Measurements from ENCODE around the gene MZT2B. TPM values are rescaled to one million over a fixed set of nuclear protein-coding genes. Genes with fewer than 3 reads are reported as not detected.
"Not testable (repeated sequence)": the region's sequence is repeated elsewhere in the genome, so short reads cannot be mapped to it uniquely, and the experiment has no call there.

MZT2B gene
- polyA plus RNA-seq, 1 of the 3 experiments (the other 2 are of a cell fraction), result 222 TPM

DNA sequence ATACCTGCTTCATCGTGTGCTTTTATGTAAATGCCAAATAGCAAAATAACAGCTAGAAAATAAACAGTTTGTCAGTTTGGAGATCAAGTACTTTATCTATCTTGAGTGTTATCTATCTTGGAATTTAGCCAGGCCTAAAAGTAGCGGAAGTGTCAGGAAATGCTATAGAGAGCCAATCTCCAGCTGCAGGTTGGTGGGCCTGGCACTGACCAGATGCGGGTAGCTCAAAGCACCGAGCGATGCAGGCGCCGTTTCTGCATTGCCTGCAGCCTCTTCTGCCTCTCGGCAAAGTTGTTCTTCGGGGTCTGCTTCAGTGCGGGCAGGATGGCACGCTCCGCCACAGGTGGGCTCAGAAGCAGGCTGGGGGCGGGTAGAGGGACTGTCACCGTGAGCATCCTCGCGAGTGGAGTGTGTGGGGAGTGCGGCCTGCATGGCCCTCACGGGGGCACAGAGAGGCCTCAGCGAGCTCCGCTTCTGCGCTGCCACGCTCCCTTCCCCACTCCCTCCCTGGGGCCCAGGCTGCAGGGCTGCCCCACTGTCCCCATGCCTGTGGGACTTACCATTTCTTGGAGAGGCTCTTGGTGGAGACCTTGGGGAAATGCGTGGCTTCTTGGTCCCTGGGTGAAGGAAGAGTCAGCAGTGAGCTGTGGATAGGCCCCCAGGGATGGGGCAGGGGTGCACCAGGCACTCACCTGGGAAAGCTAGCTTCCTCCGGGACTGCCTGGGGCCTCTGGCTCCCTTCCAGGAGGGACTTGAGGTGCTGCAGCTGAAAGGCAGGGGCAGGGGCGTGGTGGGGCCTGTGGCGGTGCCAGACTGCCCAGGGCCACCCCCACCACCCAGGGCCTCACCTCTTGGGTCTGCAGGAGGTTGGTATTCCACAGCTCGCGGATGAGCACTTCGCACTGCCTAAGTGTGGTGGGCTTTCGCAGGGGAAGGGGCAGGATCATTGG lies 42.5 kb upstream of the MZT2B start:
- H3K79me2 ChIP-seq (ENCODE audit: insufficient read depth); POLR2A ChIA-PET; H2AFZ ChIP-seq (ENCODE audit: low read depth); H3K36me3 ChIP-seq (replicated peaks in 1 of 2; ENCODE audit: control insufficient read depth in 1 of 2, insufficient read depth in 2 of 2, low read length in 1 of 2); H3K9ac ChIP-seq; H3K9me2 ChIP-seq; H4K20me1 ChIP-seq (ENCODE audit: insufficient read depth); H3K9me3 ChIP-seq; H3K27me3 ChIP-seq (ENCODE audit: insufficient read depth); H3K4me3 ChIP-seq (ENCODE audit: low read depth in 2 of 2, low read length in 1 of 2); H3F3A ChIP-seq (replicated peaks; ENCODE audit: insufficient read depth); H3K4me2 ChIP-seq: not testable (repeated sequence)
- CTCF ChIA-PET, result interaction anchor here (0.9 to 1.0 kb wide), 2 partner anchors 42 to 192 kb away, joined by 3 read pairs; partner anchors contain the start of genes MZT2B and SMPD4
- peak; percentile 66 for DNase-seq
- H3K27ac ChIP-seq (ENCODE audit: low read depth in 2 of 2, low read length in 1 of 2), result peak overlapping the region in 1 of 2 experiments; percentile 87; a peak in 2 of 4 replicates
- 75% methylated on average over 19 of the region's 30 CpGs for WGBS (ENCODE audit: low lambda C conversion rate)
- peaks cover 0 to 37% of the 10 kb centered on the region in 2 experiments; a peak in 1 of 4 replicates for H3K4me1 ChIP-seq (ENCODE audit: control insufficient read depth in 1 of 2, insufficient read depth in 2 of 2, low read depth in 1 of 2, low read length in 1 of 2)

GRCh38 chr2:130140516-130140915 lies 41.5 kb upstream of the MZT2B start:
- H3K79me2 ChIP-seq (ENCODE audit: insufficient read depth); H4K20me1 ChIP-seq (ENCODE audit: insufficient read depth); H3K9me2 ChIP-seq; H3K9ac ChIP-seq; H3K9me3 ChIP-seq; H3K4me2 ChIP-seq; H3F3A ChIP-seq (replicated peaks; ENCODE audit: insufficient read depth); H3K36me3 ChIP-seq (replicated peaks in 1 of 2; ENCODE audit: control insufficient read depth in 1 of 2, insufficient read depth in 2 of 2, low read length in 1 of 2); H3K4me3 ChIP-seq (ENCODE audit: low read depth in 2 of 2, low read length in 1 of 2); H2AFZ ChIP-seq (ENCODE audit: low read depth); CTCF ChIA-PET; H3K27me3 ChIP-seq (ENCODE audit: insufficient read depth); H3K27ac ChIP-seq (ENCODE audit: low read depth in 2 of 2, low read length in 1 of 2); POLR2A ChIA-PET; DNase-seq: not testable (repeated sequence)
- peaks cover 0 to 36% of the 10 kb centered on the region in 2 experiments; a peak in 1 of 4 replicates for H3K4me1 ChIP-seq (ENCODE audit: control insufficient read depth in 1 of 2, insufficient read depth in 2 of 2, low read depth in 1 of 2, low read length in 1 of 2)
- no CpG with 5 or more reads among the region's 7 CpGs for WGBS (ENCODE audit: low lambda C conversion rate)

GRCh38 chr2:130141002-130141401 lies 41.1 kb upstream of the MZT2B start:
- CTCF ChIA-PET; H3F3A ChIP-seq (replicated peaks; ENCODE audit: insufficient read depth); H3K79me2 ChIP-seq (ENCODE audit: insufficient read depth); POLR2A ChIA-PET; DNase-seq; H2AFZ ChIP-seq (ENCODE audit: low read depth); H3K27ac ChIP-seq (ENCODE audit: low read depth in 2 of 2, low read length in 1 of 2); H3K27me3 ChIP-seq (ENCODE audit: insufficient read depth); H3K36me3 ChIP-seq (replicated peaks in 1 of 2; ENCODE audit: control insufficient read depth in 1 of 2, insufficient read depth in 2 of 2, low read length in 1 of 2); H4K20me1 ChIP-seq (ENCODE audit: insufficient read depth); H3K4me3 ChIP-seq (ENCODE audit: low read depth in 2 of 2, low read length in 1 of 2); H3K9me3 ChIP-seq; H3K4me2 ChIP-seq; H3K9me2 ChIP-seq; H3K9ac ChIP-seq: not testable (repeated sequence)
- 100% methylated on average over 3 of the region's 6 CpGs for WGBS (ENCODE audit: low lambda C conversion rate)
- peaks cover 0 to 31% of the 10 kb centered on the region in 2 experiments; a peak in 1 of 4 replicates for H3K4me1 ChIP-seq (ENCODE audit: control insufficient read depth in 1 of 2, insufficient read depth in 2 of 2, low read depth in 1 of 2, low read length in 1 of 2)

- POLR2A ChIA-PET; DNase-seq; H3K4me3 ChIP-seq (ENCODE audit: low read depth in 2 of 2, low read length in 1 of 2); CTCF ChIA-PET; H3K4me2 ChIP-seq; H3F3A ChIP-seq (replicated peaks; ENCODE audit: insufficient read depth); H3K9me3 ChIP-seq; H3K9ac ChIP-seq; H3K36me3 ChIP-seq (replicated peaks in 1 of 2; ENCODE audit: control insufficient read depth in 1 of 2, insufficient read depth in 2 of 2, low read length in 1 of 2); H3K27ac ChIP-seq (ENCODE audit: low read depth in 2 of 2, low read length in 1 of 2); H4K20me1 ChIP-seq (ENCODE audit: insufficient read depth); H3K79me2 ChIP-seq (ENCODE audit: insufficient read depth); H3K27me3 ChIP-seq (ENCODE audit: insufficient read depth); H3K9me2 ChIP-seq; H2AFZ ChIP-seq (ENCODE audit: low read depth): not testable (repeated sequence)
- 100% methylated on average over 1 of the region's 22 CpGs for WGBS (ENCODE audit: low lambda C conversion rate)
- peaks cover 0 to 27% of the 10 kb centered on the region in 2 experiments; a peak in 1 of 4 replicates for H3K4me1 ChIP-seq (ENCODE audit: control insufficient read depth in 1 of 2, insufficient read depth in 2 of 2, low read depth in 1 of 2, low read length in 1 of 2)
These were observed 40.3 kb upstream of the MZT2B start for GRCh38 chr2:130141645-130142370.

DNA sequence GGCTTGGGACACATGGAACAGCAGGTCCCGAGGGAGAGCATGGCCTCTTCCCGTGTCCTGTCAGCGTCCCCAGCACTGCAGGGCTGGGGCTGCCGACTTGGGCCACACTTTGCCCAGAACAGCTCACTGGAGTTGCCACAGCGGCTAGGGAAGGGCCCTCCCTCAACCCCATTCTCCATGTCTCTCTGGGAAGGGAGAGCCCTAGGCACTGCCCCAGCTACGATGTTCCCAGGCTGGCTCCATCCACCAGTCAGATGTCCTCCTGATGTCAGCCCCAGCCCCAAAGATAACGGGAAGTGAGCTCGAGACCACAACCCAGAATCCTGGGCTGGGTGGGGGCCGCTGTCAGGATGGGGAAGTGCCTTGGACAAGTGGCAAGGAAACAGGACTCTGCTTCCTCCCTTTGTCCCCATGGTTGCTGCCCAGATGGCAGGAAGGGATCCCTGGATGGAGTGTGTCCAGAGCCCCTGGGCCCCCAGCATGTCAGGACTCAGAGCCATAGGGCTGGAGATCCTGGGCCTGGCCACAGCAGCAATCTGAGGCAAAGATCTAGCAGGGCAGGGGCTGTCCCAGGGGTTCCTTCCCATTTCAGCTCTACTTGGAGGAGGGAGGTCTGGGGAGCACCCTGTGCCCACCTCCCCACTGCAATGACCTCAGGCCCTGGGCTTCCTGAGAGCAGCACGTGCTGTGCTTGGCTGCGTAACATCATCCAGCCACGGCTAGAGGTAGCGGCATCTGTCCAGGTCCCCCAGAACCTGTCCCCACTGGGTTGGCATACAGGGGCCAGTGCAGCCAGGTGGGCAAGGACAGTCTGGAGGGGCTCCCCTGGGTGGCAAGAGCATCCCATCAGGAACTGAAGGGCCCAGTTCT lies 39.4 kb upstream of the MZT2B start:
- H3K9me3 ChIP-seq; H4K20me1 ChIP-seq (ENCODE audit: insufficient read depth); H3K9ac ChIP-seq; H3K36me3 ChIP-seq (replicated peaks in 1 of 2; ENCODE audit: control insufficient read depth in 1 of 2, insufficient read depth in 2 of 2, low read length in 1 of 2); H3F3A ChIP-seq (replicated peaks; ENCODE audit: insufficient read depth); CTCF ChIA-PET; H3K27me3 ChIP-seq (ENCODE audit: insufficient read depth); H3K79me2 ChIP-seq (ENCODE audit: insufficient read depth); DNase-seq; H3K4me3 ChIP-seq (ENCODE audit: low read depth in 2 of 2, low read length in 1 of 2); H2AFZ ChIP-seq (ENCODE audit: low read depth); POLR2A ChIA-PET; H3K27ac ChIP-seq (ENCODE audit: low read depth in 2 of 2, low read length in 1 of 2); H3K9me2 ChIP-seq; H3K4me2 ChIP-seq: not testable (repeated sequence)
- WGBS (ENCODE audit: low lambda C conversion rate), result 75% methylated on average over 4 of the region's 13 CpGs
- H3K4me1 ChIP-seq (ENCODE audit: control insufficient read depth in 1 of 2, insufficient read depth in 2 of 2, low read depth in 1 of 2, low read length in 1 of 2), result peaks cover 0 to 27% of the 10 kb centered on the region in 2 experiments; a peak in 1 of 4 replicates

Measured in SK-N-SH (cell line).